Left ventricle myocardium inferior (tissue), 1 donor: ENCODE data around the gene MTERF4. TPM values are rescaled to one million over a fixed set of nuclear protein-coding genes. Genes with fewer than 3 reads are reported as not detected.

Experiments
- DNase-seq: peaks from one replicate; pipeline ENCODE4 v3.0.0-alpha.2; 2020
- H3K27ac ChIP-seq: fragments of 200-600 bp; replicated peaks from 2 replicates; pipeline ENCODE4 v1.8.0; 2021
- H3K27me3 ChIP-seq: fragments of 200-600 bp; 2 replicates; pipeline ENCODE4 v1.8.0; 2021; ENCODE audit warnings: low read depth
- H3K36me3 ChIP-seq: fragments of 200-600 bp; 2 replicates; pipeline ENCODE4 v1.8.0; 2021
- H3K4me1 ChIP-seq: fragments of 200-600 bp; 2 replicates; pipeline ENCODE4 v1.8.0; 2021
- H3K4me3 ChIP-seq: fragments of 200-600 bp; 2 replicates; pipeline ENCODE4 v1.8.0; 2021; ENCODE audit warnings: mild to moderate bottlenecking, moderate library complexity
- H3K9me3 ChIP-seq: fragments of 200-600 bp; replicated peaks from 2 replicates; pipeline ENCODE4 v1.8.0; 2021
- CTCF ChIP-seq: fragments of 200-600 bp; IDR thresholded peaks from 2 replicates; pipeline ENCODE4 v1.8.0; 2021; ENCODE audit warnings: antibody characterized with exemption, mild to moderate bottlenecking, borderline replicate concordance
- intact Hi-C: fragments of 100-400 bp; cut with micrococcal nuclease; formaldehyde crosslinking; loops from one replicate; pipeline ENCODE4 v1.11.0; 2022
- total RNA-seq: library from RNA; stranded (reverse); fragmentation: NEBNext Ultra II Directional; extraction: Animal tissue kit (Norgen Biotek cat#: 25700); gene quantifications from one replicate; pipeline ENCODE4 v1.2.1, GENCODE V29; 2021
- donor health status: DM: no; HTN: yes; CAD: no; lungs with severe emphysema.

Gene MTERF4
- total RNA-seq, 1 donor from 2014 or later = 19.5 TPM

GRCh38 chr2:241122376-241123002 is 20.4 kb upstream of the MTERF4 start:
- DNase-seq = no peak
- intact Hi-C loops = no loop called here
- Histone ChIP-seq H3K36me3 (no peaks in the 10 kb centered on the region), H3K27ac (no peak overlapping the region), H3K27me3 (no peaks in the 10 kb centered on the region), H3K4me1 (no peaks in the 10 kb centered on the region), H3K4me3 (no peak overlapping the region), H3K9me3 (no peaks in the 10 kb centered on the region)
- TF ChIP-seq CTCF = no peak

- Histone ChIP-seq H3K4me3 (no peak overlapping the region), H3K36me3 (no peaks in the 10 kb centered on the region), H3K27ac (no peak overlapping the region), H3K9me3 (no peaks in the 10 kb centered on the region), H3K27me3 (no peaks in the 10 kb centered on the region), H3K4me1 (no peaks in the 10 kb centered on the region)
- intact Hi-C loops = no loop called here
- DNase-seq = no peak
- no peak for TF ChIP-seq CTCF
Observed at GRCh38 chr2:241121008-241121407, 18.9 kb upstream of the MTERF4 start.

GRCh38 chr2:241120440-241120839 is 18.4 kb upstream of the MTERF4 start:
- no peaks in the 10 kb centered on the region for H3K36me3 ChIP-seq
- H3K4me1 ChIP-seq = no peaks in the 10 kb centered on the region
- no peak overlapping the region for H3K27ac ChIP-seq
- no peak for TF ChIP-seq CTCF
- no peaks in the 10 kb centered on the region for H3K9me3 ChIP-seq
- no peak overlapping the region for H3K4me3 ChIP-seq
- intact Hi-C loops = no loop called here
- no peaks in the 10 kb centered on the region for H3K27me3 ChIP-seq
- no peak for DNase-seq

- Histone ChIP-seq H3K4me3 (no peak overlapping the region), H3K36me3 (no peaks in the 10 kb centered on the region), H3K9me3 (no peaks in the 10 kb centered on the region), H3K27me3 (no peaks in the 10 kb centered on the region), H3K27ac (no peak overlapping the region), H3K4me1 (no peaks in the 10 kb centered on the region)
- intact Hi-C loops = no loop called here
- TF ChIP-seq CTCF = no peak
- no peak for DNase-seq
Observed at GRCh38 chr2:241118737-241119505, 16.8 kb upstream of the MTERF4 start.

GRCh38 chr2:241116606-241117560 is 14.8 kb upstream of the MTERF4 start:
- H3K4me3 ChIP-seq = no peak overlapping the region
- TF ChIP-seq CTCF = no peak
- DNase-seq = no peak
- H3K36me3 ChIP-seq = no peaks in the 10 kb centered on the region
- no peaks in the 10 kb centered on the region for H3K27me3 ChIP-seq
- no peak overlapping the region for H3K27ac ChIP-seq
- intact Hi-C loops = no loop called here
- no peaks in the 10 kb centered on the region for H3K9me3 ChIP-seq
- no peaks in the 10 kb centered on the region for H3K4me1 ChIP-seq
